Measurements from ENCODE around the gene PDRG1. TPM values are rescaled to one million over a fixed set of nuclear protein-coding genes. Genes with fewer than 3 reads are reported as not detected.

Gene PDRG1
- total and polyA plus RNA-seq, 2 donors (not counting 1 experiment from before 2014, with no cell fraction given), result 12.7 to 18.6 TPM

- Histone ChIP-seq H3K4me3 (ENCODE audit: control extremely low read depth in 1 of 5, extremely low read depth in 1 of 5, insufficient read depth in 1 of 5, low read depth in 2 of 5, low read length in 4 of 5) (no peak overlapping the region), H4K20me1 (ENCODE audit: control insufficient read depth, insufficient read depth, low read length, poor library complexity, severe bottlenecking) (peaks cover 25% of the 10 kb centered on the region), H3K36me3 (replicated peaks in 1 of 2; ENCODE audit: control extremely low read depth in 1 of 2, control insufficient read depth in 1 of 2, extremely low read depth in 1 of 2, insufficient read depth in 2 of 2, low read length in 1 of 2) (peaks cover 2 to 51% of the 10 kb centered on the region in 2 experiments), H3K4me2 (replicated peaks; ENCODE audit: low read depth, low read length, poor library complexity, severe bottlenecking) (no peak overlapping the region), H3K4me1 (ENCODE audit: control insufficient read depth in 2 of 2, insufficient read depth in 2 of 2, low read length in 2 of 2) (no peaks in the 10 kb centered on the region), H3K27me3 (replicated peaks in 1 of 4; ENCODE audit: control extremely low read depth in 1 of 4, control insufficient read depth in 3 of 4, insufficient read depth in 4 of 4, low read length in 3 of 4) (no peaks in the 10 kb centered on the region), H3K27ac (ENCODE audit: low read length in 2 of 2) (no peak overlapping the region), H3K9me3 (ENCODE audit: control extremely low read depth in 1 of 3, control insufficient read depth in 2 of 3, insufficient read depth in 1 of 3, low read length in 2 of 3) (peaks cover 0 to 2% (median 1%) of the 10 kb centered on the region in 3 donors), H3K79me2 (ENCODE audit: control insufficient read depth, insufficient read depth, low read length) (peaks cover 2% of the 10 kb centered on the region), H2AFZ (ENCODE audit: insufficient read depth, low read depth, low read length, poor library complexity, severe bottlenecking) (no peak overlapping the region), H3K9ac (ENCODE audit: low read length) (no peak overlapping the region)
- ATAC-seq (ENCODE audit: low read depth) (no peak), DNase-seq (no peak)
- CTCF ChIA-PET, result interaction anchor here (1.2 to 1.5 kb wide), 2 partner anchors 83 to 98 kb away, joined by 3 read pairs; no protein-coding TSS in a partner anchor
- Mint-ChIP-seq H3K27me3 (no peaks in the 10 kb centered on the region), H3K27ac (no peak overlapping the region), H3K4me3 (no peak overlapping the region), H3K9me3 (ENCODE audit: insufficient read depth) (no peaks in the 10 kb centered on the region), H3K4me1 (no peaks in the 10 kb centered on the region)
- no peak for TF ChIP-seq EZH2 (IDR thresholded peaks at IDR 0.05; ENCODE audit: borderline replicate concordance, insufficient read depth, low read depth, low read length, poor library complexity, severe bottlenecking)
- TF ChIP-seq, protein P1, sequence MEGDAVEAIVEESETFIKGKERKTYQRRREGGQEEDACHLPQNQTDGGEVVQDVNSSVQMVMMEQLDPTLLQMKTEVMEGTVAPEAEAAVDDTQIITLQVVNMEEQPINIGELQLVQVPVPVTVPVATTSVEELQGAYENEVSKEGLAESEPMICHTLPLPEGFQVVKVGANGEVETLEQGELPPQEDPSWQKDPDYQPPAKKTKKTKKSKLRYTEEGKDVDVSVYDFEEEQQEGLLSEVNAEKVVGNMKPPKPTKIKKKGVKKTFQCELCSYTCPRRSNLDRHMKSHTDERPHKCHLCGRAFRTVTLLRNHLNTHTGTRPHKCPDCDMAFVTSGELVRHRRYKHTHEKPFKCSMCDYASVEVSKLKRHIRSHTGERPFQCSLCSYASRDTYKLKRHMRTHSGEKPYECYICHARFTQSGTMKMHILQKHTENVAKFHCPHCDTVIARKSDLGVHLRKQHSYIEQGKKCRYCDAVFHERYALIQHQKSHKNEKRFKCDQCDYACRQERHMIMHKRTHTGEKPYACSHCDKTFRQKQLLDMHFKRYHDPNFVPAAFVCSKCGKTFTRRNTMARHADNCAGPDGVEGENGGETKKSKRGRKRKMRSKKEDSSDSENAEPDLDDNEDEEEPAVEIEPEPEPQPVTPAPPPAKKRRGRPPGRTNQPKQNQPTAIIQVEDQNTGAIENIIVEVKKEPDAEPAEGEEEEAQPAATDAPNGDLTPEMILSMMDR (IDR thresholded peaks at IDR 0.05), result no peak
- POLR2A ChIA-PET, result no interaction called here
- intact Hi-C loops (cut with micrococcal nuclease), result no loop called here
- WGBS (ENCODE audit: insufficient coverage), result 100% methylated on average over 2 of the region's 2 CpGs
These were observed 8.8 kb downstream of the PDRG1 start for GRCh38 chr20:31943052-31943471.

DNA sequence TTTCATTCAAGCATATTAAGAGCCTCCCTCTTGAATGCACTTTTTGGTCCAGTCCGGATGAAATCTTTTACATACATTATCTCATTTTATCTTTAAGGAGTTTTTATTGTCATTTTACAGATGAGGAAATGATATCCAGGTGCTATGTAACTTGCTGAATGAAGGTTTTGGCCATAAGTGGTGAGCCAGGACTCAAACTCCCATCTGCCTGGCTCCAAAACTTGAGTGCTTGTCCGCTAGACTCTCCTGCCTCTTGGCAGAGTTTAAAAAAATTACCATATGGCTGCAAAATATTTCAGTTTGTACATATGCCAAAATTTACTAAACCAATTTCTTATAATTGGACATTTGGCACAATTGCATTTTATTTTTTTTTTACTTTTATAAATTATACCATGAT is 12.2 kb downstream of the PDRG1 start:
- Mint-ChIP-seq H3K4me3 (no peak overlapping the region), H3K9me3 (ENCODE audit: insufficient read depth) (no peaks in the 10 kb centered on the region), H3K4me1 (no peaks in the 10 kb centered on the region), H3K27ac (no peak overlapping the region), H3K27me3 (no peaks in the 10 kb centered on the region)
- no peak overlapping the region for H3K4me3 ChIP-seq (ENCODE audit: control extremely low read depth in 1 of 5, extremely low read depth in 1 of 5, insufficient read depth in 1 of 5, low read depth in 2 of 5, low read length in 4 of 5)
- no peak overlapping the region for H2AFZ ChIP-seq (ENCODE audit: insufficient read depth, low read depth, low read length, poor library complexity, severe bottlenecking)
- H3K79me2 ChIP-seq (ENCODE audit: control insufficient read depth, insufficient read depth, low read length), result no peaks in the 10 kb centered on the region
- H4K20me1 ChIP-seq (ENCODE audit: control insufficient read depth, insufficient read depth, low read length, poor library complexity, severe bottlenecking), result no peaks in the 10 kb centered on the region
- CTCF ChIA-PET, result interaction anchor here (1.6 kb wide), 1 partner anchor 11 kb away, joined by 4 read pairs; no protein-coding TSS in a partner anchor
- no peaks in the 10 kb centered on the region for H3K9me3 ChIP-seq (ENCODE audit: control extremely low read depth in 1 of 3, control insufficient read depth in 2 of 3, insufficient read depth in 1 of 3, low read length in 2 of 3)
- no peak overlapping the region for H3K4me2 ChIP-seq (replicated peaks; ENCODE audit: low read depth, low read length, poor library complexity, severe bottlenecking)
- H3K27ac ChIP-seq (ENCODE audit: low read length in 2 of 2), result no peak overlapping the region
- intact Hi-C loops (cut with micrococcal nuclease), result no loop called here
- peaks cover 0 to 17% of the 10 kb centered on the region in 2 experiments for H3K36me3 ChIP-seq (replicated peaks in 1 of 2; ENCODE audit: control extremely low read depth in 1 of 2, control insufficient read depth in 1 of 2, extremely low read depth in 1 of 2, insufficient read depth in 2 of 2, low read length in 1 of 2)
- no CpG with 5 or more reads among the region's 2 CpGs for WGBS (ENCODE audit: insufficient coverage)
- POLR2A ChIA-PET, result no interaction called here
- no peak overlapping the region for H3K9ac ChIP-seq (ENCODE audit: low read length)
- H3K4me1 ChIP-seq (ENCODE audit: control insufficient read depth in 2 of 2, insufficient read depth in 2 of 2, low read length in 2 of 2), result no peaks in the 10 kb centered on the region
- DNase-seq (no peak), ATAC-seq (ENCODE audit: low read depth) (no peak)
- H3K27me3 ChIP-seq (replicated peaks in 1 of 4; ENCODE audit: control extremely low read depth in 1 of 4, control insufficient read depth in 3 of 4, insufficient read depth in 4 of 4, low read length in 3 of 4), result no peaks in the 10 kb centered on the region
- TF ChIP-seq, protein P1 (IDR thresholded peaks at IDR 0.05), result no peak
- TF ChIP-seq EZH2 (IDR thresholded peaks at IDR 0.05; ENCODE audit: borderline replicate concordance, insufficient read depth, low read depth, low read length, poor library complexity, severe bottlenecking), result no peak
